Measurements from ENCODE around the gene KCNG4.

The KCNG4 gene

DNA sequence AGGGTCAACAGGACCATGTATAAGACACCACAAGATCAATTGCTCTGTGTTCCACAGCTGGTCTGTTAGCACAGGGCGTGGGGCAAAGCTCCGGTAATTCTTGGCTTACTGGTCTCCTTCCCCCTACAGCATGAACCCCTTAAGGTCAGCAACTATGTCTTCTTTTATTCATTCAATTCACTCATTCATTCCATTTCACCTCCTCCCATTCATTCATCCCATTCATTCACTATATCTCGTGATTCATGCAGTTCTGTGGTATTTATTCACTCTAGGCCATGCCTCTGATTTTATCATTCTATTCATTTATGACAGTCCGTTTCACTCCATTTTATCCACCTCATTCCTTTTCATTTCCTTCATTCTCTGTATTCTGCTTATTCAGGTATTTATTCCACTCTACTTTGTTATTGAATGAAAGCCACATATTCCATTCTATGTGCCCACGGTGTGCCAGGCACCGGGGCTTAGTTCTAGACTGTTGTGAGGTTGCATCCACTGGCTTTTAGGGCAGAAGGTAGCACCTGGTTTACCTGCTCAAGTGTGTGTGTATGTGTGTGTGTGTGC, 35.9 kb upstream of the KCNG4 start:
- Mint-ChIP-seq H3K4me3 (no peak overlapping the region), H3K36me3 (ENCODE audit: low read depth) (no peaks in the 10 kb centered on the region)

GRCh38 chr16:84274515-84274914, 34.7 kb upstream of the KCNG4 start:
- no peak for DNase-seq
- H3K9me3 Mint-ChIP-seq: no peaks in the 10 kb centered on the region
- no peaks in the 10 kb centered on the region for H3K36me3 Mint-ChIP-seq (ENCODE audit: low read depth)
- no peak for TF ChIP-seq CTCF (IDR thresholded peaks at IDR 0.05)
- H3K4me1 Mint-ChIP-seq: peaks cover 18% of the 10 kb centered on the region
- no peak overlapping the region for H3K4me3 Mint-ChIP-seq
- peaks cover 21% of the 10 kb centered on the region for H3K27me3 Mint-ChIP-seq (ENCODE audit: low read depth, poor library complexity)
- H3K27ac Mint-ChIP-seq: no peak overlapping the region

More for the DNA sequence above, 35.9 kb upstream of the KCNG4 start:
- no peak for TF ChIP-seq CTCF (IDR thresholded peaks at IDR 0.05)
- Mint-ChIP-seq H3K27me3 (ENCODE audit: low read depth, poor library complexity) (peaks cover 23% of the 10 kb centered on the region), H3K9me3 (no peaks in the 10 kb centered on the region), H3K4me1 (peaks cover 23% of the 10 kb centered on the region), H3K27ac (no peak overlapping the region)
- DNase-seq: no peak

DNA sequence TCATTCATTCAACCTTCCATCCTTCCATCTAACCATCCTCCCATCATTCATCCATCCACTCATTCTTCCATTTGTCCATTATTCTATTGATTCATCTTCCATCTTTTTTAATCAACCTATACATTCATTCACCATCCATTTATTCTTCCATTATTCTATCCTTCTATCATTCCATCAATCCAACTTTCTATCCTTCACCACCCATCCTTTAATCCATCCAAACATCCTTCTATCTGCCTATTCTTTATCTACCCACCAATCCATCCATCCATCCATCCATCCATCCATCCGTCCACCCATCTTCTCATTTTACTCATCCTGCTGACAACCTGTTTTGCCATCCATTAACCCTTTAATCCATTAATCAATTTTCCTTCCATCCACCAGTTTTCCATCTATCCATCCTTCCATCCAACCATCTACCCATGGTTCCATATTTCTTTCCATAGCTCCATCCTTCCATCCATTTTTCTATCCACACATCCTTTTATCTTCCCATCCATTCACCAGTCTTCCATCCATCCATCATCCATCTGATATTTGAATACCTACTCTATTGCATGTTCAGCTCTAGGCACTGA, 33.0 kb upstream of the KCNG4 start:
- Mint-ChIP-seq H3K27ac (no peak overlapping the region), H3K9me3 (no peaks in the 10 kb centered on the region), H3K4me3 (no peak overlapping the region), H3K36me3 (ENCODE audit: low read depth) (no peaks in the 10 kb centered on the region), H3K4me1 (peaks cover 14% of the 10 kb centered on the region), H3K27me3 (ENCODE audit: low read depth, poor library complexity) (peaks cover 13% of the 10 kb centered on the region)
- TF ChIP-seq CTCF (IDR thresholded peaks at IDR 0.05): no peak
- no peak for DNase-seq

DNA sequence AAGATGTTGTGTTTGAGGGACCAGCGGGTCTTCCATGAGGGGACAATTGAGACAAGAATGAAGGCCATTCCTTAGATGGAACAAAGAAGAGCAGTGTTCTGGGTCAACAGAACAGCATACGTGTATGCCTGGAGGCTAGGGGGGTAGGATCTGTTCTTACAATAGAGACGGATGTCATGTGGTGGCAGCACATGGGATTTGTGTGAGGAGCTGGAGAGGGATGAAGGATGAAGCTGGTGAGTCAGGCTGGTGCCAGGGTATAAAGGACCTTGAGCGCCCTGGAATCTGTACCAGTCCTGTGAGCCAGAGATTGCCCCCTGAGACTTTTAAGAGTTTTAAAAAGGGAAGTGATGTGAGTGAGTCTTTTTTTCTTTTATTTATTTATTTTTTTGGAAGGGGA, 32.1 kb upstream of the KCNG4 start:
- peaks cover 21% of the 10 kb centered on the region for H3K4me1 Mint-ChIP-seq
- peaks cover 7% of the 10 kb centered on the region for H3K27me3 Mint-ChIP-seq (ENCODE audit: low read depth, poor library complexity)
- TF ChIP-seq CTCF (IDR thresholded peaks at IDR 0.05): no peak
- no peak overlapping the region for H3K27ac Mint-ChIP-seq
- DNase-seq: no peak
- no peaks in the 10 kb centered on the region for H3K9me3 Mint-ChIP-seq
- H3K4me3 Mint-ChIP-seq: no peak overlapping the region
- no peaks in the 10 kb centered on the region for H3K36me3 Mint-ChIP-seq (ENCODE audit: low read depth)

GRCh38 chr16:84271037-84271436, 31.2 kb upstream of the KCNG4 start:
- Mint-ChIP-seq H3K36me3 (ENCODE audit: low read depth) (no peaks in the 10 kb centered on the region), H3K9me3 (no peaks in the 10 kb centered on the region), H3K27ac (no peak overlapping the region), H3K27me3 (ENCODE audit: low read depth, poor library complexity) (peaks cover 7% of the 10 kb centered on the region), H3K4me1 (peaks cover 26% of the 10 kb centered on the region), H3K4me3 (no peak overlapping the region)
- TF ChIP-seq CTCF (IDR thresholded peaks at IDR 0.05): no peak
- DNase-seq: no peak

DNA sequence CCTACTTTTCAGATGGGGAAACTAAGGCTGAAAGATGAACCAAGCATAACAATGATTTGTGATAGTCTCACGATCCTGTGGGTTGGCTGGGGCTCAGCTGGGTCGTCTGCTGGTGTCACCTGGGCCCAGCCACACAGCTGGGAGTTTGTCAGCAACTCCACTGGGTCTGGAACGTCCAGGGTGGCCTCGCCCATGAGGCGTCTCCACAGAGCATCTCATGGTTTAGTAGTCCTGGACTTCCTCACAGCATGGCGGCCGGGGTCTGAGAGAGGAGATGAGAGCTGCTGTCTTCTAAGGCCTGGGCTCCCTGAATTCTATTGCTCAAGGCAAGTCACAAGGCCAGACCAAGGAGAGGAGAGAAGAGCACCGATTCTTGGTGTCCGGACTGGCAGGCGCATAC, 30.7 kb upstream of the KCNG4 start:
- H3K4me3 Mint-ChIP-seq: no peak overlapping the region
- H3K27ac Mint-ChIP-seq: no peak overlapping the region
- no peaks in the 10 kb centered on the region for H3K9me3 Mint-ChIP-seq
- H3K36me3 Mint-ChIP-seq (ENCODE audit: low read depth): no peaks in the 10 kb centered on the region
- TF ChIP-seq CTCF (IDR thresholded peaks at IDR 0.05): no peak
- no peak for DNase-seq
- H3K4me1 Mint-ChIP-seq: peaks cover 26% of the 10 kb centered on the region
- peaks cover 7% of the 10 kb centered on the region for H3K27me3 Mint-ChIP-seq (ENCODE audit: low read depth, poor library complexity)
